ENCODE measurements around the gene PRICKLE4. TPM values are rescaled to one million over a fixed set of nuclear protein-coding genes. Genes with fewer than 3 reads are reported as not detected.

Gene PRICKLE4
- total and polyA plus RNA-seq, 8 donors = 0.88 to 5.7 (median 1.9) TPM

- Histone ChIP-seq H3K4me1 (no peaks in the 10 kb centered on the region), H3K27me3 (no peaks in the 10 kb centered on the region), H3K4me3 (no peak overlapping the region), H3K9me3 (no peaks in the 10 kb centered on the region), H3K36me3 (peaks cover 0 to 10% (median 0%) of the 10 kb centered on the region in 3 donors), H3K27ac (no peak overlapping the region)
- DNase-seq = peak in 1 of 6 donors; percentile 45
- FAIRE-seq = no peak
- TF ChIP-seq, protein P1, sequence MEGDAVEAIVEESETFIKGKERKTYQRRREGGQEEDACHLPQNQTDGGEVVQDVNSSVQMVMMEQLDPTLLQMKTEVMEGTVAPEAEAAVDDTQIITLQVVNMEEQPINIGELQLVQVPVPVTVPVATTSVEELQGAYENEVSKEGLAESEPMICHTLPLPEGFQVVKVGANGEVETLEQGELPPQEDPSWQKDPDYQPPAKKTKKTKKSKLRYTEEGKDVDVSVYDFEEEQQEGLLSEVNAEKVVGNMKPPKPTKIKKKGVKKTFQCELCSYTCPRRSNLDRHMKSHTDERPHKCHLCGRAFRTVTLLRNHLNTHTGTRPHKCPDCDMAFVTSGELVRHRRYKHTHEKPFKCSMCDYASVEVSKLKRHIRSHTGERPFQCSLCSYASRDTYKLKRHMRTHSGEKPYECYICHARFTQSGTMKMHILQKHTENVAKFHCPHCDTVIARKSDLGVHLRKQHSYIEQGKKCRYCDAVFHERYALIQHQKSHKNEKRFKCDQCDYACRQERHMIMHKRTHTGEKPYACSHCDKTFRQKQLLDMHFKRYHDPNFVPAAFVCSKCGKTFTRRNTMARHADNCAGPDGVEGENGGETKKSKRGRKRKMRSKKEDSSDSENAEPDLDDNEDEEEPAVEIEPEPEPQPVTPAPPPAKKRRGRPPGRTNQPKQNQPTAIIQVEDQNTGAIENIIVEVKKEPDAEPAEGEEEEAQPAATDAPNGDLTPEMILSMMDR (IDR thresholded peaks at IDR 0.05) = no peak
- WGBS, 2 donors = 90 to 91% methylated on average over 29 of the region's 29 CpGs
- intact Hi-C loops (cut with DNase I) = loop anchor here in 1 of 3 donors (10.0 kb wide), 1 partner anchor 167 kb away; no protein-coding TSS in a partner anchor
- no peak for ATAC-seq
Measured at GRCh38 chr6:41771058-41771983, 9.3 kb upstream of the PRICKLE4 start.

DNA sequence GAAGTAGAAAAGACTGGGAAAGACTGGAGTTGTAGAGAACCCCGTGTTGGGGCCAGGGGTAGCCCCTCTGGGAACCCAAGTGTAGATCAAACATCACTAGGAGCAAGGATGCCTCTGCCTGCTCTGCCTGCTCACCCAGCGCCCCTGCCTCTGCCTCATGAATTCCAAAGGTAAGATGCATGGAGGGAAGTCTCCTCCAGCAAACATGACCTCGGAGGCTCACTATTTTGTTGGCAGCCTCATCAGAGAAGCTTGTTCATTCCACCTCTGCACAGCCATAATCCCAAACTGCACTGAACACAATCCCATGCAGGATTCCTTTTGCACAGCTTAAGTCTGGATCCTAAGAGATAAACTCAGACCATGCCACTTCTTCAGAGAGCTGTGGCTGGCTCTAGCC is 5.7 kb upstream of the PRICKLE4 start:
- ATAC-seq (no peak), FAIRE-seq (no peak), DNase-seq (no peak)
- Histone ChIP-seq H3K9me3 (no peaks in the 10 kb centered on the region), H3K4me1 (peaks cover 0 to 7% (median 0%) of the 10 kb centered on the region in 3 donors), H3K27me3 (no peaks in the 10 kb centered on the region), H3K4me3 (no peak overlapping the region), H3K27ac (no peak overlapping the region), H3K36me3 (peaks cover 0 to 10% (median 0%) of the 10 kb centered on the region in 3 donors)
- intact Hi-C loops (cut with DNase I) = loop anchor here in 1 of 3 donors (10.0 kb wide), 1 partner anchor 170 kb away; no protein-coding TSS in a partner anchor
- TF ChIP-seq, protein P1 (IDR thresholded peaks at IDR 0.05) = no peak
- WGBS, 2 donors = 84% methylated on average over 3 of the region's 3 CpGs

DNA sequence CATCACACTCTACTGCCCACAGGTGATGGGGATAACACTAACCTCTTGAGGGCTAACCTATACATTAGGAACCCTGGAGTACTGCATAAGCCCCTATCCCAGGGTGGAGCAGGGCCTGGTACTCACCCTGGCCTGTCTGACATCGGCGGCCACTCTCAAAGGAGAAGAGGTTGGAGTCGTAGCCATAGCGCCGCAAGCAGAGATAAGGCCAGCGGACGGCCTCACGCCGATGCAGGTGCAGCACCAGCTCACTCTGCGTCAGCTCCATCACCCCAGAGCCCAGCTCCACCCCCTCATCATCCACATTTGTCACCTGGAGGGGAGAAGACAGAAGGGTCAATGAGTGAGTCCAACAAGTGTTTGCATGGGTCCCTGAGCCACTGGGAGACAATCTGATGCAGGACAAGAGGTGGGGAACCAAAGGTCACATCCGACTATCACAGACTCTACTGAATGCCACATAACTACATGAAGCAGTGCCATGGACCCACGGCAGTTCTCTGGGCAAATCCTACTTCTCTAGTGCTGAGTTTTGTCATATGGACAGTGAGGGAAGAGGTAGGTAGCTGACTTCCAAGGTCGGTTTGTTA is 5.2 kb upstream of the PRICKLE4 start:
- no peak for ATAC-seq
- no peak overlapping the region for H3K27ac ChIP-seq
- H3K27me3 ChIP-seq = no peaks in the 10 kb centered on the region
- intact Hi-C loops (cut with DNase I) = loop anchor here in 1 of 3 donors (10.0 kb wide), 1 partner anchor 171 kb away; no protein-coding TSS in a partner anchor
- no peaks in the 10 kb centered on the region for H3K9me3 ChIP-seq
- WGBS, 2 donors = 79 to 84% methylated on average over 13 of the region's 13 CpGs
- TF ChIP-seq, protein P1 (IDR thresholded peaks at IDR 0.05) = no peak
- FAIRE-seq = no peak
- peak in 1 of 6 donors; percentile 31 for DNase-seq
- peaks cover 0 to 7% (median 0%) of the 10 kb centered on the region in 3 donors for H3K4me1 ChIP-seq
- no peak overlapping the region for H3K4me3 ChIP-seq
- peaks cover 0 to 10% (median 0%) of the 10 kb centered on the region in 3 donors for H3K36me3 ChIP-seq

- Histone ChIP-seq H3K36me3 (no peaks in the 10 kb centered on the region), H3K27ac (no peak overlapping the region), H3K4me1 (peaks cover 5 to 14% (median 6%) of the 10 kb centered on the region in 3 donors), H3K9me3 (no peaks in the 10 kb centered on the region), H3K4me3 (no peak overlapping the region), H3K27me3 (no peaks in the 10 kb centered on the region)
- peak in 1 of 6 donors; percentile 30 for DNase-seq
- TF ChIP-seq, protein P1 (IDR thresholded peaks at IDR 0.05) = no peak
- no peak for FAIRE-seq
- no peak for ATAC-seq
- intact Hi-C loops (cut with DNase I) = loop anchor here in 1 of 3 donors (10.0 kb wide), 1 partner anchor 173 kb away; no protein-coding TSS in a partner anchor
- 80 to 87% methylated on average over 5 of the region's 5 CpGs for WGBS, 2 donors
Measured at GRCh38 chr6:41777551-41778285, 2.9 kb upstream of the PRICKLE4 start.

All from pancreas (tissue), 10 donors.